Trophoblast cell (in vitro differentiated cells and primary cell): ENCODE data around the gene HSP90AB1.
A peak's percentile ranks its signal among the peaks of the same experiment; 100 is the strongest.

Experiments
- DNase-seq, 2 donors: peaks; one replicate each; pipeline ENCODE4 v3.0.0-alpha.2; 2016
- H2AFZ ChIP-seq: 2 replicates; pipeline ENCODE4 v1.6.1; 2013; ENCODE audit warnings: low read length, moderate library complexity, mild to moderate bottlenecking; ENCODE audit not compliant: insufficient read depth, poor library complexity
- H2AK5ac ChIP-seq: 2 replicates; pipeline ENCODE4 v1.6.1; 2013; ENCODE audit warnings: mild to moderate bottlenecking, low read length
- H2BK120ac ChIP-seq: 2 replicates; pipeline ENCODE4 v1.6.1; 2013; ENCODE audit warnings: low read length, mild to moderate bottlenecking, moderate library complexity; ENCODE audit not compliant: insufficient read depth, poor library complexity
- H2BK12ac ChIP-seq: 2 replicates; pipeline ENCODE4 v1.6.1; 2013; ENCODE audit warnings: mild to moderate bottlenecking, low read length, moderate library complexity
- H2BK5ac ChIP-seq: 2 replicates; pipeline ENCODE4 v1.6.1; 2013; ENCODE audit warnings: low read length, low read depth, moderate library complexity, mild to moderate bottlenecking; ENCODE audit not compliant: poor library complexity
- H3K14ac ChIP-seq: 2 replicates; pipeline ENCODE4 v1.6.1; 2013; ENCODE audit warnings: mild to moderate bottlenecking, low read length
- H3K18ac ChIP-seq: 2 replicates; pipeline ENCODE4 v1.6.1; 2013; ENCODE audit warnings: mild to moderate bottlenecking, low read length
- H3K23ac ChIP-seq: 2 replicates; pipeline ENCODE4 v1.6.1; 2013; ENCODE audit warnings: low read length
- H3K27ac ChIP-seq: 2 replicates; pipeline ENCODE4 v1.5.1; 2013; ENCODE audit warnings: low read depth, mild to moderate bottlenecking, inconsistent platforms, low read length, moderate library complexity
- H3K27me3 ChIP-seq: 2 replicates; pipeline ENCODE4 v1.6.1; 2013; ENCODE audit warnings: inconsistent platforms, mild to moderate bottlenecking, low read length, moderate library complexity; ENCODE audit not compliant: insufficient read depth
- H3K36me3 ChIP-seq, 2 experiments: 1 replicate in 1 of 2; 2 replicates in 1 of 2; pipeline ENCODE4 v1.6.1; 2013; ENCODE audit warnings: low read length in 2 of 2, mild to moderate bottlenecking in 2 of 2, moderate library complexity in 1 of 2; ENCODE audit not compliant: insufficient read depth in 2 of 2, control insufficient read depth in 1 of 2
- H3K4ac ChIP-seq: 2 replicates; pipeline ENCODE4 v1.6.1; 2013; ENCODE audit warnings: low read depth, mild to moderate bottlenecking, low read length, moderate library complexity
- H3K4me1 ChIP-seq, 2 experiments: 1 replicate in 1 of 2; 2 replicates in 1 of 2; pipeline ENCODE4 v1.6.1; 2013; ENCODE audit warnings: low read length in 2 of 2, mild to moderate bottlenecking in 2 of 2, moderate library complexity in 1 of 2; ENCODE audit not compliant: insufficient read depth in 2 of 2, control insufficient read depth in 1 of 2
- H3K4me2 ChIP-seq: 2 replicates; pipeline ENCODE4 v1.6.1; 2013; ENCODE audit warnings: inconsistent platforms, mild to moderate bottlenecking, low read length, moderate library complexity
- H3K4me3 ChIP-seq: 2 replicates; pipeline ENCODE4 v1.5.1; 2013; ENCODE audit warnings: mild to moderate bottlenecking, low read depth, low read length, inconsistent platforms
- H3K79me1 ChIP-seq: one replicate; pipeline ENCODE4 v1.6.1; 2013; ENCODE audit warnings: low read length
- H3K79me2 ChIP-seq: 2 replicates; pipeline ENCODE4 v1.6.1; 2013; ENCODE audit warnings: low read length, mild to moderate bottlenecking; ENCODE audit not compliant: control insufficient read depth, insufficient read depth, poor library complexity
- H3K9ac ChIP-seq: 2 replicates; pipeline ENCODE4 v1.6.1; 2013; ENCODE audit warnings: mild to moderate bottlenecking, low read length
- H3K9me3 ChIP-seq: 2 replicates; pipeline ENCODE4 v1.6.1; 2013; ENCODE audit warnings: low read depth, mild to moderate bottlenecking, control low read depth, inconsistent platforms, low read length; ENCODE audit not compliant: insufficient read depth
- H4K12ac ChIP-seq: 2 replicates; pipeline ENCODE4 v1.6.1; 2013; ENCODE audit warnings: low read depth, mild to moderate bottlenecking, low read length, moderate library complexity
- H4K8ac ChIP-seq: 2 replicates; pipeline ENCODE4 v1.6.1; 2013; ENCODE audit warnings: low read depth, mild to moderate bottlenecking, low read length, moderate library complexity
- H4K91ac ChIP-seq: one replicate; pipeline ENCODE4 v1.6.1; 2013; ENCODE audit warnings: low read depth, mild to moderate bottlenecking, low read length, moderate library complexity
- WGBS: extraction: QIAGEN DNeasy Blood & Tissue Kit; methylation state at CpG from one replicate; pipeline ENCODE4 v1.1.7; 2013; ENCODE audit warnings: missing lambda C conversion rate; ENCODE audit not compliant: insufficient read length, insufficient coverage; ENCODE audit errors: extremely low coverage; 5-methylcytosine and 5-hydroxymethylcytosine counted together

The HSP90AB1 gene

DNA sequence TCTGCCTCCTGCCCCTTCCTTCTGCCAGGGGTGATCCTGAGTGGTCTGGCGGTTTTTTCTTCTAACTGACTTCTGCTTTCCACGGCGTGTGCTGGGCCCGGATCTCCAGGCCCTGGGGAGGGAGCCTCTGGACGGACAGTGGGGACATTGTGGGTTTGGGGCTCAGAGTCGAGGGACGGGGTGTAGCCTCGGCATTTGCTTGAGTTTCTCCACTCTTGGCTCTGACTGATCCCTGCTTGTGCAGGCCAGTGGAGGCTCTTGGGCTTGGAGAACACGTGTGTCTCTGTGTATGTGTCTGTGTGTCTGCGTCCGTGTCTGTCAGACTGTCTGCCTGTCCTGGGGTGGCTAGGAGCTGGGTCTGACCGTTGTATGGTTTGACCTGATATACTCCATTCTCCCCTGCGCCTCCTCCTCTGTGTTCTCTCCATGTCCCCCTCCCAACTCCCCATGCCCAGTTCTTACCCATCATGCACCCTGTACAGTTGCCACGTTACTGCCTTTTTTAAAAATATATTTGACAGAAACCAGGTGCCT is 13.3 kb upstream of the HSP90AB1 start:
- Histone ChIP-seq H3K23ac (no peak overlapping the region), H4K12ac (no peak overlapping the region), H2BK5ac (peak overlapping the region; percentile 1), H4K91ac (peak overlapping the region; percentile 62), H3K4ac (peak overlapping the region; percentile 21), H2BK120ac (peak overlapping the region; percentile 27), H2AFZ (no peak overlapping the region), H3K4me2 (no peak overlapping the region), H3K9me3 (peaks cover 4% of the 10 kb centered on the region), H3K14ac (peak overlapping the region; percentile 48), H3K27me3 (no peaks in the 10 kb centered on the region), H3K4me3 (no peak overlapping the region), H3K9ac (no peak overlapping the region), H2BK12ac (peak overlapping the region; percentile 66), H4K8ac (peak overlapping the region; percentile 11), H3K27ac (peak overlapping the region; percentile 69), H3K79me2 (peaks cover 2% of the 10 kb centered on the region), H3K4me1 (peaks cover 27 to 42% of the 10 kb centered on the region in 2 experiments), H3K36me3 (peaks cover 40 to 51% of the 10 kb centered on the region in 2 experiments), H3K79me1 (peaks cover 26% of the 10 kb centered on the region), H2AK5ac (peak overlapping the region; percentile 57), H3K18ac (peak overlapping the region; percentile 11)
- no peak for DNase-seq
- no CpG with 5 or more reads among the region's 14 CpGs for WGBS

DNA sequence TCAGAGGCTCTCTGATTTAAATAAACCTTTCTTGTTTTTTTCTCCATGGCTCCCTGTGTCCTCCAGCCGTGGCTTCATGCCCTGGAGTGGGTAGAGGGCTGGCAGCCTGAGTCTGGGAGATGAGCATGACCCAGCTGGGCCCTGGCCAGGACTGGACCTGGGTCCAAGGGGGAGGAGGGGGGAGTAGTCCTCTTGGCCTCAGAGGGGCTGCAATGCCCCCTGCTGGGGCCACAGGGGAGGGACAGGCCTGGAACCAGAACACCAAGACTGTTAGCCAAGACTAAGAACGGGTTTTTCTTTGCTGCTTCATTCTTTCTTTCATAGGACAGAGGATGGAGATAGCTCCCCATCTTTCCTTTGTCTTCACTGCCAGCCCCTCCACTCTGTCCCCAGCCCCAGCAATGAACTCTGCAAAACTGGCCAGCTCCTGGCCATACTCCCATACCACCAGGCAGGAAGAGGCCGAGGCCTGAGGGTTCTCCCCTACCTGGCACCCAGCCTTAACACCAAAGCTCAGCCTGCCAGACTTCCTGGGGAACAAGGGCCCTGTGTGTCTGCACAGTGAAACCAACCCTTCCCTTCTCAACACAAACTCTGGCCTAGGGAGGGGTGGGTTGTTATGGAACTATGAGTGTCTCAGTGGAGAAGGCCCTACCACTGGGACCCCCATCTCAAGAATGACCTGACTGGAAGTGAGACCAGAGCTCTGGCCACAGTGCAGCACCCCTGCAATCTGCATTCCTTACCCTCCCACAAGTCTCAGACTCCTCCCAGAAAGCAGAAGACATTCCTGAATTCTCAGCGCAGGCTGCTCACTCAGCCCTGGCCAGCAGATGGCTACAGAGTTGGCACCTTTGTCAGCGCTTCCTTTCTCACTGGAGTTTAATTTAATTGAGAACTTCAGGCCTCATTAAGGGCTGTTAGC is 12.5 kb upstream of the HSP90AB1 start:
- Histone ChIP-seq H3K79me1 (peaks cover 26% of the 10 kb centered on the region), H4K12ac (peak overlapping the region; percentile 24), H3K14ac (peak overlapping the region; percentile 35), H3K18ac (peak overlapping the region; percentile 44), H3K9ac (no peak overlapping the region), H3K4me2 (no peak overlapping the region), H3K36me3 (peaks cover 33 to 45% of the 10 kb centered on the region in 2 experiments), H3K4me3 (no peak overlapping the region), H3K4ac (peak overlapping the region; percentile 14), H3K27ac (peak overlapping the region; percentile 69), H2BK12ac (peak overlapping the region; percentile 67), H2AFZ (peak overlapping the region; percentile 46), H3K9me3 (peaks cover 6% of the 10 kb centered on the region), H3K79me2 (peaks cover 2% of the 10 kb centered on the region), H4K91ac (peak overlapping the region; percentile 81), H2BK120ac (peak overlapping the region; percentile 58), H2BK5ac (peak overlapping the region; percentile 73), H3K27me3 (no peaks in the 10 kb centered on the region), H2AK5ac (peak overlapping the region; percentile 80), H4K8ac (peak overlapping the region; percentile 57), H3K4me1 (peaks cover 24 to 37% of the 10 kb centered on the region in 2 experiments), H3K23ac (no peak overlapping the region)
- DNase-seq, result peak in 1 of 2 donors; percentile 57
- no CpG with 5 or more reads among the region's 5 CpGs for WGBS

DNA sequence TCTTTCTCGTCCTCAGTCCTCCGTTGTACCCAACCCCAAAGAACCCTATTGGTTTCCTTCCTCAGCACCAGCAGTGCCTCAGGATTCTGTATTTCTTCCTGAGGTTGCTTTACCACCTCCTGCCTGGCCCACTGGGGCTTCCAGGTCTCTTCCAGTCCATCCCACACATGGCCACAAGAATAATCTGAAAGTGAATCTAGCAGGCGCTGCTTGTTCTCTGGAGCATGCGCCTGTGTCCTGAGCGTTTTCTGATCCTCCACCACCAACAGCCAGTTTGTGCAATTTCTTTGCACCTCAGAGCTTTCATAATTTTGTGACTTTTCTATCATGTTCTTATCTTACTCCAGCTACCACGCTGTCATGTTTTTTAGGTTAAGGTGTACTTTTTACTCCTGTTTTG is 11.6 kb upstream of the HSP90AB1 start:
- WGBS, result no CpG with 5 or more reads among the region's 6 CpGs
- Histone ChIP-seq H2BK5ac (no peak overlapping the region), H4K12ac (no peak overlapping the region), H2AK5ac (no peak overlapping the region), H4K8ac (no peak overlapping the region), H3K4me1 (peaks cover 20 to 33% of the 10 kb centered on the region in 2 experiments), H3K27ac (no peak overlapping the region), H3K9me3 (peaks cover 6% of the 10 kb centered on the region), H3K23ac (no peak overlapping the region), H3K79me2 (peaks cover 2% of the 10 kb centered on the region), H3K14ac (no peak overlapping the region), H2AFZ (no peak overlapping the region), H3K27me3 (no peaks in the 10 kb centered on the region), H4K91ac (no peak overlapping the region), H3K4ac (no peak overlapping the region), H3K4me2 (no peak overlapping the region), H3K36me3 (peaks cover 24 to 36% of the 10 kb centered on the region in 2 experiments), H3K4me3 (no peak overlapping the region), H2BK120ac (no peak overlapping the region), H2BK12ac (peak overlapping the region; percentile 2), H3K79me1 (peaks cover 23% of the 10 kb centered on the region), H3K18ac (no peak overlapping the region), H3K9ac (no peak overlapping the region)
- no peak for DNase-seq

DNA sequence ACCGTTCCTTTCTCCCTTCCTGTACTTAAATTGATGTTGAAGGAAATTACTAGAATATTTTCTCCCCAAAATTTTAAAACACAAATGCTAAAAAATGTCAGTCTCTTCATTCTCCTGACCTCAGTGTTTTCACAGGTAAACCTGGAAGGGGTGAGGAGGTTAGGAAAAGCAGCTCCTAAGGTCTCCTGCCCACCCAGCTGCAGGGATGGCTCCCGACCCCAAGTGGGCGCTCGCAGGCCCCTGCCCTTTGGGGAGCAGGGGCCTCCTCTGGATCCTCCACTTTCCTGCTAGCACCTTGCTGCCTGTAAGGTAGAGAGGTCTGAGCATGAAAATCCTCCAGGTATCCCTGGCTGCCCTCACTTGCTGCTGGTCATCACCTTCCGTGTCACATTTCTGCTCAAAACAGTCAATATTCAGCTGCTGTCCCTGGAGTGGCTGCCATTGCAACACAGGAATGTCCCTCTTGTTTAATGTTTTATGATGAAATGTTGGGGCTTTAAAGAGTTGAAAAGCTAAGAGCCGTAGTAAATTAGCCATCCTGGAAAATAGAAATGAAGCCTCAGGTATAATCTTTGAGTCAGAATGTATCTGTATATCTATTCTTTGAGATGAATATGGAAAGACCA is 10.9 kb upstream of the HSP90AB1 start:
- Histone ChIP-seq H2BK12ac (no peak overlapping the region), H3K4ac (no peak overlapping the region), H3K4me3 (no peak overlapping the region), H2AK5ac (no peak overlapping the region), H3K4me2 (no peak overlapping the region), H3K4me1 (peaks cover 16 to 28% of the 10 kb centered on the region in 2 experiments), H2BK5ac (no peak overlapping the region), H3K79me1 (peaks cover 21% of the 10 kb centered on the region), H3K27ac (no peak overlapping the region), H3K79me2 (peaks cover 2% of the 10 kb centered on the region), H2AFZ (no peak overlapping the region), H4K8ac (no peak overlapping the region), H4K91ac (no peak overlapping the region), H3K27me3 (no peaks in the 10 kb centered on the region), H4K12ac (no peak overlapping the region), H3K23ac (no peak overlapping the region), H3K36me3 (peaks cover 18 to 34% of the 10 kb centered on the region in 2 experiments), H3K9ac (no peak overlapping the region), H2BK120ac (no peak overlapping the region), H3K14ac (no peak overlapping the region), H3K9me3 (peaks cover 6% of the 10 kb centered on the region), H3K18ac (no peak overlapping the region)
- DNase-seq, result peak in 1 of 2 donors; percentile 23
- WGBS, result no CpG with 5 or more reads among the region's 6 CpGs
